MV-4-11 (cell line): ENCODE measurements around the gene MAP2K3.
"Not testable (repeated sequence)": the region's sequence is repeated elsewhere in the genome, so short reads cannot be mapped to it uniquely, and the experiment has no call there.

ENCODE experiments used
- DNase-seq: peaks from one replicate; lab custom pipeline; 2025; lab: John Stamatoyannopoulos, UW

Gene MAP2K3

GRCh38 chr17:21310766-21311602 lies 26.5 kb downstream of the MAP2K3 start:
- DNase-seq, result peak; percentile 60

GRCh38 chr17:21313320-21313719 lies 28.8 kb downstream of the MAP2K3 start:
- DNase-seq, result no peak

GRCh38 chr17:21313761-21314160 lies 29.2 kb downstream of the MAP2K3 start:
- not testable (repeated sequence) for DNase-seq

- not testable (repeated sequence) for DNase-seq
Measured at GRCh38 chr17:21314261-21314664, 29.8 kb downstream of the MAP2K3 start.

GRCh38 chr17:21314701-21315111 lies 30.2 kb downstream of the MAP2K3 start:
- DNase-seq, result not testable (repeated sequence)

GRCh38 chr17:21315246-21316000 lies 30.9 kb downstream of the MAP2K3 start:
- not testable (repeated sequence) for DNase-seq

- DNase-seq, result not testable (repeated sequence)
Measured at GRCh38 chr17:21316212-21316886, 31.8 kb downstream of the MAP2K3 start.

- not testable (repeated sequence) for DNase-seq
Measured at GRCh38 chr17:21316887-21317500, 32.5 kb downstream of the MAP2K3 start.

GRCh38 chr17:21317821-21318220 lies 33.3 kb downstream of the MAP2K3 start:
- not testable (repeated sequence) for DNase-seq

GRCh38 chr17:21318439-21318838 lies 33.9 kb downstream of the MAP2K3 start:
- DNase-seq, result no peak

- not testable (repeated sequence) for DNase-seq
Measured at GRCh38 chr17:21318856-21319255, 34.3 kb downstream of the MAP2K3 start.

- DNase-seq, result not testable (repeated sequence)
Measured at GRCh38 chr17:21319256-21319655, 34.7 kb downstream of the MAP2K3 start.

- not testable (repeated sequence) for DNase-seq
Measured at GRCh38 chr17:21319686-21320375, 35.3 kb downstream of the MAP2K3 start.

GRCh38 chr17:21320430-21320829 lies 35.9 kb downstream of the MAP2K3 start:
- not testable (repeated sequence) for DNase-seq

- not testable (repeated sequence) for DNase-seq
Measured at GRCh38 chr17:21321061-21321460, 36.5 kb downstream of the MAP2K3 start.

- not testable (repeated sequence) for DNase-seq
Measured at GRCh38 chr17:21321744-21322191, 37.3 kb downstream of the MAP2K3 start.

GRCh38 chr17:21323257-21324111 lies 39.0 kb downstream of the MAP2K3 start:
- DNase-seq, result not testable (repeated sequence)

GRCh38 chr17:21324741-21325140 lies 40.2 kb downstream of the MAP2K3 start:
- not testable (repeated sequence) for DNase-seq

- DNase-seq, result not testable (repeated sequence)
Measured at GRCh38 chr17:21327921-21328320, 43.4 kb downstream of the MAP2K3 start.

GRCh38 chr17:21328778-21329177 lies 44.3 kb downstream of the MAP2K3 start:
- DNase-seq, result not testable (repeated sequence)
